Measurements from ENCODE around the gene EHMT1.

The EHMT1 gene

DNA sequence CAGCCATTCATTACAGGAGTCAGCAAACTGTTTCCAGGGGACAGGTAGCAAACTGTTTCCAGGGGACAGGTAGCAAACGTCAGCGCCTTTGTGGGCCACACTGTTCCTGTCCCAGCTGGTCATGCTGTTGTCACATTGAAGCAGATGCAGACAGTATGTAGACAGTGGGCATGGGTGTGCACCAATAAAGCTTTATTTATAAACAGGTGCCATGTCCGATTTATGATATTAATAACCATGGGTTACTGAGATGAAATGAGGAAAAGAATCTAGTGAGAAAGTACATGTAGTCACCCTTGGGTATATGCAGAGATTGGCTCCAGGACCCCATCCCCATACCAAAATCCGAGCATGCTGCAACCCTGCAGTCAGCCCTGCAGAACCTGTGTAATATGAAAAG, 122.5 kb downstream of the EHMT1 start:
- DNase-seq (ENCODE audit: low read depth), result no peak

DNA sequence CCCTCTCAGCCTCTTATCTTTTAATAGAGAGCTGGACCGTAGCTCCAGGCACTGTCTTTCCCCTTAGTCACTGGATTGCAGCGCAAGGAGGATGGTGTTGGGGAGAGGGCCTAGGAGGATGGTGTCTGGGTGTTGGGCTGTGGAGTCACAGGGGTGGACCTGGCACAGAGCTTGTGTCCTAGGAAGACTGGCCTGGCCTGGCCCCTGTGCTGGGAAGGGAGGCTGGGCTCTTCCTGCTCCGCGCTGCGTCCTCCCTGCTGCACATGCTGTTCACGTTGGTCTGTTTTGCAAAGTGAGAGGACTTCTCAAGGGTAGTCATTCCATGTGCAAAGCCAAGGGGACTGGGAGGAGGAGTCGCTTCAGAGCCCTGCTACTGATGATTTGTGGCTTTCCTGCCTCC, 123.9 kb downstream of the EHMT1 start:
- DNase-seq (ENCODE audit: low read depth), result no peak

DNA sequence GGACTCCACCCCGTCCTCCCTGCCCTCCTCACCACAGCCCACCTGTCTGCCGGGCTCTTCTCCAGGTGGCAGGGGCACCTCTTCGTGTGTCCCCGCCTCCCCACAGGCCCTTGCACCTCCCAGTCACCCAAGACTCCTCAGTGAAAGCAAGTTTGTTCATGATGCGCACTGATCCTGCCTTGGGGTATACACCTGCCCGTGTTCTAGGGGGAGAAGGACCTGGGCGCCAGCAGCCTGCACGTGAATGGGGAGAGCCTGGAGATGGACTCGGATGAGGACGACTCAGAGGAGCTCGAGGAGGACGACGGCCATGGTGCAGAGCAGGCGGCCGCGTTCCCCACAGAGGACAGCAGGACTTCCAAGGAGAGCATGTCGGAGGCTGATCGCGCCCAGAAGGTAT, 124.9 kb downstream of the EHMT1 start:
- no peak for DNase-seq (ENCODE audit: low read depth)

DNA sequence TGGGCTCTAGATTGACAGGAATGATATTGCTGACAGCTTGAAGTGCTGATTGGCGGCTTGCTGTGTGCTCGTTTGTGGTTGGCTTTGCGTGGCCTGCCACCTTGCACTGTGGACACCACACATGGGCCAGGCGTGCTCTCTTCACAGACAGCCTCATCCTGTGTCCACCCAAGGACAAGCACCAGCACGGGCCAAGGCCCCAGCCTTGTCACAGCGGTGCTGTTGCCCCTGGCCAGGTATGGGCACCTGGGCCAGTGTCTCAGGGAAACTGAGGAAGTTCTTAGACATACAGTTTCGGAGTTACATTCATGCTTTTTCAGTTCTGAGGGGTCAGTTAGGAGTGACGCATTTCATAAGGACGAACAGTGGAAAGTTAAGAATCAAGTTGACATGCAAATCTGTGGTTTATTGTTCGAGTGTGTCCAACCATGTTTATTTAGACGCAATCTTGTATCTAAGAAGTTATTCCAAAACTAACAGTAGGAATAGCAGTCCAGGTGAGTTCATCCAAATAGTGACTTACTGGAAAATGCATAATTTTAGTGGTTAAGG, 125.9 kb downstream of the EHMT1 start:
- DNase-seq (ENCODE audit: low read depth), result no peak

DNA sequence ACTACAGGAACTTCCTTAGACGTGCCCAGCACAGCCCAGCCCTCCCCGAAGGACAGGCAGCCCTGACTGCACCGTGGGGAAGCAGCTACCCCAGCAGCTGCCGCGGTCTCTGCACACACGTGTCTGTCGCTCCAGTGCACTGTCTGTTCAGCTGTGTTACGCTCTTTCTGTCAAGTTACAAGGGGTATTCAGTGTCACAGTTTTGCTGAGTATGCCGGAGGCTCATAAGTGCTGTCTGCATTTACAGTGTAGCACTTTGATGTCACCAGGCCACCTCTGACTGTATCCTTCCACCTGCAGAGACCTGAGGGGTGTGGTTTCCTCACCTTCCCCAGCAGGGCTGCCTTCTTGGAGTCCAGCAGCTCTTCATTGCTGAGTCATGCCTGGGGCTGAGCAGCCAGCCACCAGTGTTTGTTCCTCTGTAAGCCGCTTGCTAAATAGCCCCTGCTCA, 126.8 kb downstream of the EHMT1 start:
- DNase-seq (ENCODE audit: low read depth), result no peak

DNA sequence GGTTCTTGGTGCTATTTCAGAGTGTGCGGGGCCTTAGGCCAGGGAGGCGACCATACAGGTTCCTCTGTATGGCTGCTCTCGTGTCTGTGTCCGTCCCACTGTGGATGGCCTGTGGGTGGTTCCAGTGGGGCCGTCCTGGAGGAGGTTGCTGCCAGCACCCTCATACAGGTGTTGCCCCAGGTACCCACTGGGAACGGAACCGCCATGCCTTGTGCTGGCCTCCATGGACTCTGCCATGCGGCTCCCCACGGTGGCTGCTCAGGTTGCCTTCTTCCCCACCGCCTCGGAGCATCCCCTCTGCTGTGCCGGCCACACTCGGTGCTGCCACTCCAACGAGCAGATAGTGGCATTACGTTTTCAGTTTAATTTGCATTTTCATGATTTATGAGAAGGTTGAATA, 129.5 kb downstream of the EHMT1 start:
- DNase-seq (ENCODE audit: low read depth), result no peak

DNA sequence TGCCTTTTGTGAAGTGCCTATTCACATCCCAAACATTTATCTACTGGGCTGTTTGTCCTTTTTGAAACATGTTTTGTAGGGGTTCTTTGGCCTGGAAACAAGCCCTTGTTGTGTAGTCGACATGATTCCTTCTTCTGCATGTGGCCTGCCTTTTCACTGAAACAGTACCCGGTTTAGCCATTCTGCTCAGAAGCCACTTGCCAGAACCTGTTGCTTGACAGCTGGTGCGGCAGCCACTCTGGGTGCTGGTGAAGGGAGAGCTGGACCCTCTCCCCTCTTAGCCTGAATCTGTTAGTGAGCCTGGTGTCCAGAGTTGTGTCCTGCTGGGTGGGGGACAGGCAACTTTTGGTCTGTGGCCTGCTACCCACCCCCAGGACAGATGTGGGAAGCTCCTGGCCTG, 129.9 kb downstream of the EHMT1 start:
- DNase-seq (ENCODE audit: low read depth), result no peak

DNA sequence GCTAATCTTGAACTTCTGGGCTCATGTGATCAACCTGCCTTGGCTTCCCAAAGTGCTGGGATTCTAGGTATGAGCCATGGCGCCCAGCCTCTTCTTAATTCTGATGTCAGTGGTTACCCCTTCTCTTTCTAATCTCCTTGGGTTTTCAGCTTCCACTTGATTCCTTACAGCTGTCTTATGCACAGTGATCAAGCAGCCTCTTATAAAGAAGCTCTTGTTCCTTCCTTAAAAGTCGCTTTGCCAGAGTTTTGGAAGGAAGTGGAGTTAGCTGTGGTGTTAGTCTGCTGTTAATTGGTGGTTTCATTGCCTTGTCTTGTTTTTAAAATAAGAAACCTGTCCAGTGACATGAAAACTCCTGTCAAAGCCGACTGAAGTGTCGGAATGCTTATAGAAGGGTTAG, 130.7 kb downstream of the EHMT1 start:
- no peak for DNase-seq (ENCODE audit: low read depth)

DNA sequence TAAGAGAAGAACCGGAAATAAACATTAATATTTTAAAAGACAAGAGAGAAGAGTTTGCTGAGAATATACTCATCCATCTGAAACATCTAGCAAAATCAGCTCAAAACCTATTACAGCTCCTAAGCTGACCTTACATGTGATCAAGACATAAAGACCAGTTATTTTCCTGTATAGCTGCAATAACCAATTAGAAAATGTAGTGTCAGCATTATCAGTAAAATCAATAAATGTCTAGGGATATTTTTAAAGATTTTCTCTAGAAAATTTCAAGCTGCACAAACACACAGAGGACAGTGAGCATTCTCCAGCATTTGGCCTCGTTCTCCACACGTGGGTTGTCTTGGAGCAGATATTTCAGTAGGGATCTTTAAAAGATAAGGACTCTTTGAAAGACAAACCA, 131.2 kb downstream of the EHMT1 start:
- no peak for DNase-seq (ENCODE audit: low read depth)

DNA sequence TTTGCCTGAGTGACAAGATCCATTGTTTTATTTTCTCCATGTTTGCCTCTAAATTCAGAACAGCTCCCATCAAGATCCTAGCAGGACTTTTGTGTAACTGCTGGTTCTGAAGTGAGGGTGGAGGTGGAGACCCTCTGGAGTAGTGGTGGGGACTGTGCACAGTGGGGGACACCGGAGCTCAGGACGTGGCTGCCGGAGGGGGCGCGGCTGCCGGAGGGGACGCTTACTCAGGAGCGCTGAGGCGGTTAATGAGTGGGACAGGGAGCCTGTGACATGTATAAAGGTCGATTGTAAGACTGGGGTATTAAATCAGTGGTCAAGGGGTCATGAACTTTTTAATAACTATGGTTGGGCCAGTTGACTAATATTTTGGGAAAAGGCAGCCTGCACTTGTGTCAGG, 131.8 kb downstream of the EHMT1 start:
- no peak for DNase-seq (ENCODE audit: low read depth)

DNA sequence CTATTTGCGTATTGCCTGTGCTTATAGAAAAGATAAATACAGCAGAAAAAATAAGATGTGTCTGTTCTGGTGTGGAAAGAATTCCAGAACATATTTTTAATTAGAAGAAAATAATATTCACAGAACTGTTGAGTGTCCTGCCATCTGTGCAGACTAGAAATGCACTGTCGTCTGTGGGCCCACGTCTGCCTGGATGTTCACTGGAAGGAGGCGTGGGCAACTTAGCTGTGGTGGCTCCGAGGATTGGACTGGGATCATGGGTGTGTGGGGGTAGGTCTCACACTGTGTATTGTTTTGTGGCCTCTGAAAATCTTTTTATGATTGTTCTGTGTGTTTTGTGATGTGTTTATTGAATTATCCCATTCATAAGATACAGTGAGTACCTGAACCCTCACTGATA, 132.8 kb downstream of the EHMT1 start:
- DNase-seq (ENCODE audit: low read depth), result no peak

DNA sequence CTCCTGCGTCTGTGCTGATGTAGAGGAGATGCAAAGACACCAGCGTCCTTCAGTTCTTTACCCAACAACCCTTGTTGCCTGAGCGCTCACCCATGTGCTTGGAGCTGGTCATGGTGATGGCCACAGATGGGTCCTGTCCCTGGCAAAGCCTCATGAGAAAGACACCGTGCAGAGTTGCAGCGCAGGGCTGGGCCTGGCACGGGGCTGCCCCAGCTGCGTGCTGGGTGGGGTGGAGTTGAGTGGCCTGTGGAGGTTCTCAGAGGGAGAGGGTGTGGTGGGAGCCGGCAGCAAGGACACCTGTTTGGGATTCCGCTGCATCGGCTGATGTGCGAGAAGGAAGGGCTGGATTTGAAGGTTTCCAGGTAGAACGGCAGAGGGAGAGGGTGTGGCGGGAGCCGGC, 133.6 kb downstream of the EHMT1 start:
- no peak for DNase-seq (ENCODE audit: low read depth)

DNA sequence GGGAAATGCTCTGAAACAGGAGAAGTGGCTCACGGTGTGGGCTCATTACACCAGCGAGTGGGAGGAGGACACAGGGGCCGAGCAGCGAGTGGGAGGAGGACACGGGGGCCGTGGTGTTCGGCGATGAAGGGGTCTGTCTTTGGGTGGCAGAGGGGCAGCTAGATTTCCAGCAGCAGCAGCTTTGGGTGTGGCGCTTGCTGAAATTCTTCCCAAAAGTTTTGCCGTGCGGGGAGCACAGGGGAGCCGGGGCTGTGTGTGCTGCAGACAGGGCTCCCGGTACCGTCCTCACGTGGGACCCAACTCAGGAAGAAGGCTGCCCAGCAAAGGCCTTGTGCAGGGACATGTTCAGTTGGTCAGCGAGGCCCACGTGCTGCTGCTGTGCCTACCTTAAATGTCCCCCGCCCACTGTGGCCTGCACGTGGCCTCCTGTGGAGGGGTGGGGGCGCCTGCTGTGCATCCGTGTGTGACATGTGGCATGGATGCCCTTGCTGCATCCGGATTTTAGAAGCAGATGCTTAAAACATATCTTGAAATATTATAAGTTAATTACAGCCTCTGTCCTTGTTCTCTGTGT, 134.5 kb downstream of the EHMT1 start:
- no peak for DNase-seq (ENCODE audit: low read depth)

DNA sequence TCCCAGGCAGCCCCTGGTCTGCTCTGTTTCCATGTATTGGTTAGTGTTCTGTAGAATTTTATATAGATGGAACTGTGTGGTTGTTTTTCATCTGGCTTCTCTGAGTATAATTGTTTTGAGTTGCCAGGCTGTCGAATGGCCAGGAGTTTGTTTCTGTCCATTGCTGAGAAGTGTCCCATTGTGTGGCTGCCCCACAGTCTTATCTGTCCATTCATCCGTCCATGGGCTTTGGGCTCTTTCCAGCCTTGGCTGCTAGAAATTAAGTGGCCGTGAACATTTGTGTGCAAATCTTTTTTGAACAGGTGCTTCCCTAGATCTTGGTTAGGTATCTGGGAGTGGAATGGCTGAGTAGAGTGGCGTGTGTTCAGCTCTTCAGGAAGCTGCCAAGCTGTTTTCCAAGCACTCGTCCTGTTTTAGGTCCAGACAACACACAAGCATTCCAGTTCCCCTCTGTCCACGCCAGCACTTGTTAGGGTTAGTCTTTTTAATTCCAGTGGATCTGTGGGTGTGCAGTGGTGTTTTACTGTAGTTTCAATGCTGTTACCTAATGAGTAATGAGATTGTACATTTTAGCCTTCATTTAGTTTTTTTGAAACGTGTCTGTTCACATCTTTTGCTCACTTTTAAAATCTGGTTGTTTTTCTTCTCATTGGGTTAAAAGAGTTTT, 136.6 kb downstream of the EHMT1 start:
- no peak for DNase-seq (ENCODE audit: low read depth)

DNA sequence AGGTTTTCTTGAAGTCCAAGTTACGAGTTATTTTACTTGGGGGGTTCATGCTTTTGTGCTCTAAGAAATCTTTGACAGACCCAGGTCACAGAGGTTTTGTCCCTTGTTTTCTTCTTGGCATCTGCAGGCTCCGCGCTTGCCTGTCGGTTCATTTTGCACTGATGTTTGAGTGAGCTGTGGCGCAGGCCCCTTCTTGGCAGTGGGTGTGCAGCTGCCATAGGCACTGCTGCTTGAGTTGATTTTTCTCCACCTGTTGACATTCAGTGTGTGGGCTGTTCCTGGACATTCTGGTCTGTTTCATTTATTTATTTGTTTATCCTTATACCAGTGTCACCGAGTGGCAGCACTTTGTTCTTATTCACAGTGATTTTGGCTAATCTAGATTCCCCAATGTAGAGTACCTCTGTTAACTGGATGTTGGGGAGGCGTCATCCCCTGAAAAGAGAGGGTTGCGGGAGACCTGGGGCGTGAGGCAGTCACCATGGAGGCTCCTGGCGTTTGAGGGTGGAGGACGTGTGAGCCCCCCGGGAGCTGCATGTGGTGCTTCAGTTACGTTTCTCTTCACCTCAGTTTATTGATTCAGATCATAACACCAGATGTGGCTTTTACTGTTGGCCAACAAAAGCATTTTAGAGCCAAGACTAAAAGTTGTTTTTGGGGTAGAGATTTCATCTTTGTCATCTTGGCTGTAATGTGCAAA, 137.4 kb downstream of the EHMT1 start:
- DNase-seq (ENCODE audit: low read depth), result peak; percentile 40

DNA sequence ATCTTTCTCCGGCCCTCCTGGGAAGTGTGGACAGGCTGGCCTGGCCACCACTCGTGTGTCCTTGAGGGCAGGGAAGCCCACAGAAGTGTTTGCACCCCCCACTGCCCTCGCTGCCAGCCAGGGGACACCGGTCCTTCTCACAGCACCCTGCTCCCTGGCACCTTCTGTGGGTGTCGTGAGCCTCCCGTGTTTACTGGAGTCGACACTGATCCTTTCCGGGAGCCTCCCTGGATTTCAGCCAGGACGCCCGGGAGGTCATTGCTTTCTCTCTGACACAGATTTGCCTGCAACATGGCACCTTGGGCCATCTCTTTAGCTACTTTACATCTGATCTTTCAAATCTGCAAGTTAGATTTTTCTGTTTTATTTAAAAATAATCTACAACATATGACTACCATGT, 138.3 kb downstream of the EHMT1 start:
- no peak for DNase-seq (ENCODE audit: low read depth)

DNA sequence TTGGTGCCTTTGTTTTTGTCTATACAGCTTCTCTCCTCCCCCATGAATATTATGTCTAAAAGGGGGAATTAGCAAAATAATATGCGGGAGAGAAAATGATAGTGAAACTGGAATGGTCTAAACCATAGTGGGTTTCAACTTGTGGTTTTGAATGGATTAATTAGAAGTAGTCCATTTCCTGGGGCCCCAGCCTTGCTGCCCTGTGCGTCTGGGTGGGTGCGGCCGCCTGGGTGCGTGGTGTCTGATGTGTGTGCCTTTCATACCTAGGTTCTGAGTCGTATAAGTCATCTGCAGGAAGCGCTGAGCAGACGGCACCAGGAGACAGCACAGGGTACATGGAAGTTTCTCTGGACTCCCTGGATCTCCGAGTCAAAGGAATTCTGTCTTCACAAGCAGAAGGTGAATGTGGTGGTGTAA, 138.8 kb downstream of the EHMT1 start:
- peak; percentile 26 for DNase-seq (ENCODE audit: low read depth)

DNA sequence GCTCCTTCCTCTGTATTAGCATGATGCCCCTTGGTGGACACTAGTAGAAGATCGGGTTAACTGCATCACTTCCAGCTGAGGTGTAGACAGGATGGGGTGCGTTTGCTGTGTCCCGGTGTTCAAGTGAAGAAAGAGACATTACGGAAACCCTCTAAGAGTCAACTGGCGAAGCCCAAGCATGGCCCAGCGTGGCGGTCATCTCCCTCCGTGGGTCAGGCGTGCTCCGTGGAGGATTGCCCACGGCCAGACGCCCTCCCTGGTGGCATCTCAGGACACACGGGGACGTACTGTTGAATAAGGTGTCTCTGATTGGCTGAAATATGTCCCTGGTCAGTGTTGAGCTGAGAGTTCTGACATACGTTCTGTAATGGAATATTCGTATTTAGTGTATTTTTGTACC, 139.3 kb downstream of the EHMT1 start:
- DNase-seq (ENCODE audit: low read depth), result no peak

DNA sequence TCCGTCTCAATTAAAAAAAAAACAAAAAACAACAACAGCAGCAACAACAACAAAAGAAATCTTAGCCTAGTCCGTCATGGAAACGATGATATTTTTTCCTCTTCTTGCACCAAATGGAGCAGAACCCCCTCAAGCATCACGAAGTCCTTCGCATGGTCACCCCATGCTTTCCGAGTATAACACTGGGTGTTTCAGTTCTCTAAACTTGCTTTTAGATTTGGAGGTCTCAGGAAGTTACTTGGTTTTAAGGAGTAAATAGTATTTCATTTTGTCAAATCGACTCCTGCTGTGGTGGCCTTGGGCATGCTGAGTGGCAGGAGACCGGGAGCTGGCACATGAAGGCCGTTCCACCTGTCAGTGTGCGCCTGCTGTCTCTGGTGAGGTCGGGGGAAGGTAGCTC, 140.3 kb downstream of the EHMT1 start:
- no peak for DNase-seq (ENCODE audit: low read depth)

DNA sequence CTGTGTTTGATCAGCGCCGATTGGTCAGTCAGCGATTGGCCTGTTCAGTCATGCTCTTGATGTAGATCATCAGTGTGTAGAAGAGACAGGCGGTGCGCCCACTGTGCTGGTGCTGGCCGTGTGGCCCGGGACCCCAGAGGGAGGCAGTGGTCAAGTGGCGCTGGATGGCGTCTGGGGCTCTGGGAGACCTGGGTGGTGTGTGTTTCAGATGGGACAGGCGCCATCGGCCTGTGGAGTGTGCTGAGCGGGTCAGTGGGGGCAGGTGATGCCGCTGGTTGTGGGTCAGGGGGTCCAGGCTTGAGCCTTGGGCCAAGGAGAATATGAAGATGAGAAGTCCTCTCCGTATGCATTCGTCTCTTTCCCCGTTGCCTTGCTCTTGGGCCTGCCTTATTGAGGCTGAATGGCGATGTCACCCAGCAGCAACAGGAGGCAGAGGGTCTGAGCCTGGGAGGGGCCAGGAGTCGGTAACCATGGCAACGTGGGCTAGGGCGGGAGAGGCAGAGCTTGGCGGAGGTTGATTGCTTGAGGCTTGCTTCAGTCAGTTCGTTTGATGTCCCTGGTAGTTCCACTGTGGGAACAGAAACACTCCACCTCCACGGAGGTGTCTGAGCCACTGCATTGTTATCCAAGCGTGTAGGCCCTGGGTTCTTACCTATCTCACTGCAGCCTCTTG, 141.0 kb downstream of the EHMT1 start:
- DNase-seq (ENCODE audit: low read depth), result no peak

DNA sequence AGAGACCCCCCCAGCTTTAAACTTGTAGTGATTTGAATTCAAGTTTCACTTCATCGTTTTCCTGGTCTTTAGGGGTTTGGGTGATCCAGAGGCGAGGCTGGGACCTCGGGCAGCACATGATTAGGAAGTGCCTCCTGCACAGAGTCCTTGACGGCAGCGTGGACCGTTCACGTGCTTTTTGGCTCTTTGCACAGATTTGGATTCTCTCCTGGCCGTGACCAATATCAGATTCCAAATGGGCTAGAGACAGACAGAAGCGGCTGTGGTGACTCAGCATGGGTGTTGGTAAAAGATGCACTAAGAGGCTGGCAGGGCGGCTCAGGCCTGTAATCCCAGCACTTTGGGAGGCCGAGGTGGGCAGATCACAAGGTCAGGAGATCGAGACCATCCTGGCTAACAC, 141.6 kb downstream of the EHMT1 start:
- DNase-seq (ENCODE audit: low read depth), result peak; percentile 73

DNA sequence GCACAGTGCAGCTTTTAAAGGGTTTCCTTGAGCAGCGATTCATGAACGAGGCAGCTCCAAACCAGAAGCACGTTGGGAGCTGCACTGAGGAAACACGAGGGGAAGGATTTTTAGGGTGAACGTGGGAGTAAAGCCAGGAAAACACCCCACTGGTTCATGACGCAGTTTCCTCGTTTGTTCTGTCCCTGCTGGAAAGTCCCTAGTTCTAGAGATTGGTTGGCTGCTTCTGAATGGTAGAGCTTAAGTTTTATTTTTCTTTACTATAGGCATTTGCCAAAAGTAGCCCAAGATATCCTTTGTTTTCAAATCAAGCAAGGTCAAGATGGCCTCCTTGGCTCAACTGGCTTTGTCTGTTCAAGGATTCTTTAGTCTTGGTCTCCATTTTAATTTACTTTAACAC, 142.2 kb downstream of the EHMT1 start:
- DNase-seq (ENCODE audit: low read depth), result no peak

DNA sequence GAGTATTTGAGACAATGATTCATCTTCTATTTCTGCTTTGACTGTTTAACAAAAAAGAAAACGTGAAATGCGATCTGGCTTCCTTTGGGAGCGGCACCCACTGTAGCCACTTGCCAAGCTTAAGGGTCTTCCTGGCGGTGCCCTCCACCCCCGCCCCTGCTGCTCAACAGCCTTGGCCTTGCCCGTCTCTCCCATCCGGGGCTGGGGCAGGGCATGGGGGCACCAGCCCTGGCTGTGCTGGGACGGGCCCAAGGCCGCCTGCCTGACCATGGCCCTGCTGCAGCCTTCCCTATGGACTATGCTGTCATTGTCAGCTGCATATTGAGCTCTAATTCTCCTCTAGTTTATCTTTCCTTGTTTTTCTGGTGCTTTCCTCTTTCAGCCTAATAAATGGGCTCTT, 143.0 kb downstream of the EHMT1 start:
- DNase-seq (ENCODE audit: low read depth), result no peak
